Measurements from ENCODE around the gene GSC.

- TF ChIP-seq CTCF (IDR thresholded peaks at IDR 0.05): no peak
- TF ChIP-seq EZH2 (IDR thresholded peaks at IDR 0.05; ENCODE audit: borderline replicate concordance, insufficient read depth, low read depth, low read length, poor library complexity, severe bottlenecking): no peak
Measured at GRCh38 chr14:94805680-94806288, 35.9 kb upstream of the GSC start.

All from B cell (primary cell).